CD4-positive, alpha-beta memory T cell (primary cell): ENCODE measurements around the gene RASSF7. TPM values are rescaled to one million over a fixed set of nuclear protein-coding genes. Genes with fewer than 3 reads are reported as not detected.

Source experiments
- CTCF ChIA-PET: fragments of 350-600 bp; sonication (Branson Sonifier 250); formaldehyde crosslinking; loops from one replicate; lab custom pipeline; 2021; ENCODE audit warnings: inconsistent platforms; ENCODE audit not compliant: partially characterized antibody; lab: Charles Lee
- POLR2A ChIA-PET: fragments of 350-600 bp; sonication (Branson Sonifier 250); formaldehyde crosslinking; loops from one replicate; lab custom pipeline; 2021; ENCODE audit not compliant: partially characterized antibody; lab: Charles Lee
- DNase-seq, 5 donors: peaks; one replicate each; pipeline versions ENCODE4 v3.0.0 to v3.0.0-alpha.2; 2020 to 2022; ENCODE audit warnings: mixed read lengths in 1 of 5
- H3K27ac ChIP-seq: one replicate; pipeline ENCODE4 v1.7.0; 2013; ENCODE audit warnings: low read depth, low read length
- H3K27me3 ChIP-seq: 2 replicates; pipeline ENCODE4 v1.7.0; 2013; ENCODE audit warnings: mild to moderate bottlenecking, low read length, moderate library complexity; ENCODE audit not compliant: insufficient read depth
- H3K36me3 ChIP-seq: 2 replicates; pipeline ENCODE4 v1.7.0; 2013; ENCODE audit warnings: mild to moderate bottlenecking, low read length, moderate library complexity; ENCODE audit not compliant: insufficient read depth
- H3K4me1 ChIP-seq: 2 replicates; pipeline ENCODE4 v1.7.0; 2013; ENCODE audit warnings: mild to moderate bottlenecking, low read length, moderate library complexity; ENCODE audit not compliant: insufficient read depth
- H3K4me3 ChIP-seq, 2 donors: one replicate each; pipeline ENCODE4 v1.7.0; 2013; ENCODE audit warnings: low read length in 2 of 2, mild to moderate bottlenecking in 1 of 2
- H3K9me3 ChIP-seq, 2 donors: one replicate each; pipeline ENCODE4 v1.7.0; 2013; ENCODE audit warnings: low read length in 2 of 2, control low read depth in 1 of 2; ENCODE audit not compliant: control insufficient read depth in 1 of 2
- H3K27ac Mint-ChIP-seq, 7 donors: one replicate each; pipeline ENCODE4 v1.8.0; 2020 to 2021; ENCODE audit warnings: mixed read lengths in 7 of 7, mild to moderate bottlenecking in 6 of 7, inconsistent platforms in 3 of 7, moderate library complexity in 3 of 7
- H3K27me3 Mint-ChIP-seq, 2 donors: one replicate each; pipeline ENCODE4 v1.8.0; 2020 to 2021; ENCODE audit warnings: mixed read lengths in 2 of 2
- H3K36me3 Mint-ChIP-seq, 2 donors: one replicate each; pipeline ENCODE4 v1.8.0; 2020 to 2021; ENCODE audit warnings: mixed read lengths in 2 of 2, inconsistent platforms in 1 of 2, mild to moderate bottlenecking in 1 of 2
- H3K4me1 Mint-ChIP-seq, 4 donors: one replicate each; pipeline ENCODE4 v1.8.0; 2020 to 2021; ENCODE audit warnings: mixed read lengths in 4 of 4, mild to moderate bottlenecking in 1 of 4
- H3K4me3 Mint-ChIP-seq, 8 donors: one replicate each; pipeline ENCODE4 v1.8.0; 2020 to 2021; ENCODE audit warnings: mixed read lengths in 8 of 8, mild to moderate bottlenecking in 7 of 8, moderate library complexity in 6 of 8, inconsistent platforms in 3 of 8
- H3K9me3 Mint-ChIP-seq, 8 donors: one replicate each; pipeline ENCODE4 v1.8.0; 2020 to 2021; ENCODE audit warnings: mixed read lengths in 8 of 8, mild to moderate bottlenecking in 5 of 8, inconsistent platforms in 3 of 8, moderate library complexity in 1 of 8
- intact Hi-C: fragments of 100-400 bp; cut with micrococcal nuclease; formaldehyde crosslinking; loops from one replicate; pipeline ENCODE4 v1.15.1; 2023
- polyA plus RNA-seq, 2 donors: library from polyadenylated mRNA; unstranded; fragments of 300-500 nt; fragmentation: Illumina TruSeq; gene quantifications; one replicate each; pipeline ENCODE4 v1.2.3, GENCODE V29; 2021
- total RNA-seq, 2 experiments: library from RNA; stranded (reverse); gene quantifications; one replicate each; pipeline ENCODE4 v1.2.3, GENCODE V29; 2021

RASSF7 gene
- total and polyA plus RNA-seq, 4 experiments from 2014 or later: 38.4 to 55.2 (median 48.2) TPM

GRCh38 chr11:533586-534395 lies 27.0 kb upstream of the RASSF7 start:
- Mint-ChIP-seq H3K9me3 (no peaks in the 10 kb centered on the region), H3K36me3 (peaks cover 0 to 13% of the 10 kb centered on the region in 2 donors), H3K4me3 (peak overlapping the region in 5 of 8 donors; percentile 40 to 66 (median 52)), H3K27me3 (no peaks in the 10 kb centered on the region), H3K27ac (no peak overlapping the region), H3K4me1 (peaks cover 4 to 32% (median 16%) of the 10 kb centered on the region in 4 donors)
- ChIA-PET POLR2A (interaction anchor here (1.2 to 5.3 kb wide), 8 partner anchors 15 to 127 kb away, joined by 3 to 47 read pairs (median 6); partner anchors contain the start of gene RNH1), CTCF (interaction anchor here (1.4 kb wide), 1 partner anchor 162 kb away, joined by 3 read pairs; the partner anchor contains the start of gene TMEM80)
- Histone ChIP-seq H3K27me3 (no peaks in the 10 kb centered on the region), H3K27ac (peak overlapping the region; percentile 52), H3K4me3 (peak overlapping the region in 1 of 2 donors; percentile 58), H3K36me3 (peaks cover 24% of the 10 kb centered on the region), H3K9me3 (no peaks in the 10 kb centered on the region), H3K4me1 (peaks cover 40% of the 10 kb centered on the region)
- intact Hi-C loops: loop anchor here (2.0 kb wide), 1 partner anchor 263 kb away; no protein-coding TSS in a partner anchor
- DNase-seq: peak in 1 of 5 donors; percentile 27

GRCh38 chr11:534396-535209 lies 26.2 kb upstream of the RASSF7 start:
- peak; percentile 24 to 40 (median 36) for DNase-seq
- H3K27ac Mint-ChIP-seq: peak overlapping the region in 2 of 7 donors; percentile 22 to 81
- H3K27me3 Mint-ChIP-seq: no peaks in the 10 kb centered on the region
- no peaks in the 10 kb centered on the region for H3K9me3 ChIP-seq
- peaks cover 0 to 13% of the 10 kb centered on the region in 2 donors for H3K36me3 Mint-ChIP-seq
- CTCF ChIA-PET: interaction anchor here (0.8 to 1.4 kb wide), 2 partner anchors 84 to 161 kb away, joined by 3 read pairs; partner anchors contain the start of gene TMEM80
- no peaks in the 10 kb centered on the region for H3K9me3 Mint-ChIP-seq
- H3K4me3 ChIP-seq: peak overlapping the region; percentile 11 to 58
- peaks cover 4 to 34% (median 16%) of the 10 kb centered on the region in 4 donors for H3K4me1 Mint-ChIP-seq
- peaks cover 24% of the 10 kb centered on the region for H3K36me3 ChIP-seq
- POLR2A ChIA-PET: interaction anchor here (1.2 to 5.3 kb wide), 12 partner anchors 16 to 297 kb away, joined by 3 to 47 read pairs (median 6); partner anchors contain the start of genes PHRF1, PTDSS2, RNH1 and TALDO1
- H3K27me3 ChIP-seq: no peaks in the 10 kb centered on the region
- H3K4me1 ChIP-seq: peaks cover 40% of the 10 kb centered on the region
- H3K4me3 Mint-ChIP-seq: peak overlapping the region; percentile 51 to 86 (median 70)
- peak overlapping the region; percentile 52 for H3K27ac ChIP-seq
- intact Hi-C loops: loop anchor here (1.0 to 2.0 kb wide), 3 partner anchors 16 to 262 kb away; no protein-coding TSS in a partner anchor

- Mint-ChIP-seq H3K27me3 (no peaks in the 10 kb centered on the region), H3K9me3 (no peaks in the 10 kb centered on the region), H3K4me3 (no peak overlapping the region), H3K27ac (no peak overlapping the region), H3K4me1 (peaks cover 4 to 34% (median 16%) of the 10 kb centered on the region in 4 donors), H3K36me3 (peaks cover 0 to 12% of the 10 kb centered on the region in 2 donors)
- Histone ChIP-seq H3K27me3 (no peaks in the 10 kb centered on the region), H3K36me3 (peaks cover 24% of the 10 kb centered on the region), H3K4me3 (peak overlapping the region in 1 of 2 donors; percentile 58), H3K9me3 (no peaks in the 10 kb centered on the region), H3K4me1 (peaks cover 40% of the 10 kb centered on the region), H3K27ac (peak overlapping the region; percentile 52)
- ChIA-PET POLR2A (interaction anchor here (1.0 to 5.3 kb wide), 14 partner anchors 10 to 298 kb away, joined by 3 to 47 read pairs (median 10); partner anchors contain the start of genes PHRF1, PTDSS2, RNH1 and RPLP2), CTCF (interaction anchor here (0.8 kb wide), 1 partner anchor 84 kb away, joined by 3 read pairs; no protein-coding TSS in a partner anchor)
- intact Hi-C loops: loop anchor here (1.0 to 2.0 kb wide), 3 partner anchors 17 to 262 kb away; no protein-coding TSS in a partner anchor
- DNase-seq: no peak
These were observed 25.6 kb upstream of the RASSF7 start for GRCh38 chr11:535210-535518.

GRCh38 chr11:535519-536454 lies 25.0 kb upstream of the RASSF7 start, which contains the start of gene HRAS:
HRAS (minus strand) TSS chr11:535576.
- ChIA-PET POLR2A (interaction anchor here (0.8 to 5.3 kb wide), 28 partner anchors 9 to 298 kb away, joined by 3 to 47 read pairs (median 5); partner anchors contain the start of genes DEAF1, IRF7, PHRF1 and PTDSS2), CTCF (interaction anchor here (0.6 to 1.8 kb wide), 7 partner anchors 17 to 213 kb away, joined by 3 to 11 read pairs (median 4); partner anchors contain the start of genes PHRF1 and TMEM80)
- H3K27me3 ChIP-seq: no peaks in the 10 kb centered on the region
- Mint-ChIP-seq H3K4me1 (peaks cover 4 to 34% (median 16%) of the 10 kb centered on the region in 4 donors), H3K27me3 (no peaks in the 10 kb centered on the region), H3K36me3 (peaks cover 0 to 10% of the 10 kb centered on the region in 2 donors), H3K4me3 (peak within 1 kb of the TSS; percentile 90 to 98 (median 96)), H3K27ac (peak within 1 kb of the TSS; percentile 92 to 98 (median 97)), H3K9me3 (no peaks in the 10 kb centered on the region)
- H3K4me3 ChIP-seq: peak within 1 kb of the TSS; percentile 29 to 69
- peaks cover 40% of the 10 kb centered on the region for H3K4me1 ChIP-seq
- intact Hi-C loops: loop anchor here (1.0 to 2.0 kb wide), 4 partner anchors 17 to 261 kb away; partner anchors contain the start of genes LMNTD2 and RASSF7
- peaks cover 24% of the 10 kb centered on the region for H3K36me3 ChIP-seq
- H3K9me3 ChIP-seq: no peaks in the 10 kb centered on the region
- peak within 1 kb of the TSS; percentile 65 for H3K27ac ChIP-seq
- peak; percentile 93 to 98 (median 96) for DNase-seq

GRCh38 chr11:536841-537621 lies 23.7 kb upstream of the RASSF7 start, which contains the start of gene LRRC56:
LRRC56 (plus strand) TSS chr11:537527; CDS start chr11:540685, 3,158 bp downstream.
- intact Hi-C loops: loop anchor here (1.0 to 2.0 kb wide), 4 partner anchors 18 to 158 kb away; partner anchors contain the start of genes DEAF1, LMNTD2, RASSF7 and TMEM80

More at GRCh38 chr11:536841-537621, 23.7 kb upstream of the RASSF7 start, which contains the start of gene LRRC56:
- ChIA-PET CTCF (interaction anchor here (1.3 to 1.8 kb wide), 2 partner anchors 18 kb away, joined by 4 to 11 read pairs; no protein-coding TSS in a partner anchor), POLR2A (interaction anchor here (1.3 to 5.3 kb wide), 19 partner anchors 18 to 220 kb away, joined by 3 to 47 read pairs (median 7); partner anchors contain the start of genes DEAF1, IRF7, LMNTD2 and PHRF1)
- H3K9me3 Mint-ChIP-seq: no peaks in the 10 kb centered on the region
- Histone ChIP-seq H3K9me3 (no peaks in the 10 kb centered on the region), H3K4me1 (peaks cover 40% of the 10 kb centered on the region), H3K27ac (peak within 1 kb of the TSS; percentile 65), H3K36me3 (peaks cover 14% of the 10 kb centered on the region), H3K4me3 (peak within 1 kb of the TSS; percentile 11 to 69), H3K27me3 (no peaks in the 10 kb centered on the region)
- no peaks in the 10 kb centered on the region for H3K27me3 Mint-ChIP-seq
- peak; percentile 89 to 92 (median 90) for DNase-seq
- H3K36me3 Mint-ChIP-seq: peaks cover 0 to 5% of the 10 kb centered on the region in 2 donors
- H3K27ac Mint-ChIP-seq: peak within 1 kb of the TSS; percentile 92 to 98 (median 97)
- H3K4me3 Mint-ChIP-seq: peak within 1 kb of the TSS; percentile 90 to 98 (median 96)
- H3K4me1 Mint-ChIP-seq: peaks cover 4 to 34% (median 16%) of the 10 kb centered on the region in 4 donors
